ENCODE results near the gene CENPX.

DNA sequence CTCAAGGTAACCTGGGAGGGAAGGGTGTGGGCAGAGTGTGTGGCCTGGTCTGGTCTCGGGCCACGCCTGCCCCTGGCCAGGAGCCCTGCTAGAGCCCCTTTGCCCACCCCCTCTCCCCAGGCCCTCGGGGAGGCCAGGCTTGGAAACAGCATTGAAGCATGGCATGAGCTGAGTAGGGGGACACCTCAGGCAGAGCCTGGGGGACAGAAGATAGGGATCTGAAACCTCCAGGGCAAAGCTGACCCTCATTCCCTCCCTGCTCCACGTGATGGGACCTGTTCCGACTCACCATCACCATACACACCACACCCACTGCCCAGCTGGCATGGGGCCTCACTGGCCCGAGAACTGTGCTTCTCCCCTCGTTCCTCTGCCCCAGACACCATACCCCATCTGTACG is 26.4 kb upstream of the CENPX start:
- no peak for TF ChIP-seq CTCF (CRISPR knock-in tag; IDR thresholded peaks at IDR 0.05)
- no peak for TF ChIP-seq CREM (IDR thresholded peaks at IDR 0.05)
- no peak for TF ChIP-seq CREM (CRISPR knock-in tag; IDR thresholded peaks at IDR 0.05)
- TF ChIP-seq KLF12 (CRISPR knock-in tag; IDR thresholded peaks at IDR 0.05; ENCODE audit: borderline replicate concordance) = no peak
- TF ChIP-seq POLR2A (IDR thresholded peaks at IDR 0.05; ENCODE audit: insufficient read depth in 1 of 2, low read depth in 2 of 2, low read length in 2 of 2) = no peak
- TF ChIP-seq, protein P1, sequence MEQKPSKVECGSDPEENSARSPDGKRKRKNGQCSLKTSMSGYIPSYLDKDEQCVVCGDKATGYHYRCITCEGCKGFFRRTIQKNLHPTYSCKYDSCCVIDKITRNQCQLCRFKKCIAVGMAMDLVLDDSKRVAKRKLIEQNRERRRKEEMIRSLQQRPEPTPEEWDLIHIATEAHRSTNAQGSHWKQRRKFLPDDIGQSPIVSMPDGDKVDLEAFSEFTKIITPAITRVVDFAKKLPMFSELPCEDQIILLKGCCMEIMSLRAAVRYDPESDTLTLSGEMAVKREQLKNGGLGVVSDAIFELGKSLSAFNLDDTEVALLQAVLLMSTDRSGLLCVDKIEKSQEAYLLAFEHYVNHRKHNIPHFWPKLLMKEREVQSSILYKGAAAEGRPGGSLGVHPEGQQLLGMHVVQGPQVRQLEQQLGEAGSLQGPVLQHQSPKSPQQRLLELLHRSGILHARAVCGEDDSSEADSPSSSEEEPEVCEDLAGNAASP (CRISPR knock-in tag; IDR thresholded peaks at IDR 0.05; ENCODE audit: borderline replicate concordance) = no peak
- no peak for TF ChIP-seq SNRNP70 (IDR thresholded peaks at IDR 0.05; ENCODE audit: low read depth, low read length)
- no peak for TF ChIP-seq NFKB2 (CRISPR knock-in tag; IDR thresholded peaks at IDR 0.05; ENCODE audit: borderline replicate concordance)
- TF ChIP-seq SIN3A (IDR thresholded peaks at IDR 0.05; ENCODE audit: borderline replicate concordance, low read depth, low read length) = no peak
- no peak for TF ChIP-seq NR2C2 (CRISPR knock-in tag; IDR thresholded peaks at IDR 0.05; ENCODE audit: borderline replicate concordance)
- TF ChIP-seq BRD4 (CRISPR knock-in tag; IDR thresholded peaks at IDR 0.05) = no peak
- TF ChIP-seq, protein P2, sequence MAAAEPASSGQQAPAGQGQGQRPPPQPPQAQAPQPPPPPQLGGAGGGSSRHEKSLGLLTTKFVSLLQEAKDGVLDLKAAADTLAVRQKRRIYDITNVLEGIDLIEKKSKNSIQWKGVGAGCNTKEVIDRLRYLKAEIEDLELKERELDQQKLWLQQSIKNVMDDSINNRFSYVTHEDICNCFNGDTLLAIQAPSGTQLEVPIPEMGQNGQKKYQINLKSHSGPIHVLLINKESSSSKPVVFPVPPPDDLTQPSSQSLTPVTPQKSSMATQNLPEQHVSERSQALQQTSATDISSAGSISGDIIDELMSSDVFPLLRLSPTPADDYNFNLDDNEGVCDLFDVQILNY (CRISPR knock-in tag; conservative IDR thresholded peaks at IDR 0.05) = no peak

All from HepG2 (cell line).